PC-3 (cell line): ENCODE results near the gene ZNF107. TPM values are rescaled to one million over a fixed set of nuclear protein-coding genes. Genes with fewer than 3 reads are reported as not detected.

Experiments
- ATAC-seq: fragments of 200-7000 bp; cut with Tn5 transposase; 2 replicates; pipeline ENCODE4 v1.9.1; 2020; ENCODE audit warnings: mild to moderate bottlenecking, moderate library complexity
- BruUV-seq: library from RNA; stranded (reverse); fragments of 400-500 nt; replicated peaks from 2 replicates; lab custom pipeline; 2021; lab: Mats Ljungman, UMichigan
- CTCF ChIA-PET: fragments of 300-600 bp; sonication (Branson Sonifier 250); formaldehyde crosslinking; loops from one replicate; lab custom pipeline; 2022; ENCODE audit warnings: antibody characterized with exemption; lab: Charles Lee
- POLR2A ChIA-PET: fragments of 300-600 bp; sonication (Branson Sonifier 250); formaldehyde crosslinking; loops from one replicate; lab custom pipeline; 2022; ENCODE audit warnings: antibody characterized with exemption; ENCODE audit not compliant: unreplicated experiment; lab: Charles Lee
- DNase-seq: peaks from one replicate; pipeline ENCODE4 v3.0.0-alpha.2; 2015
- H2AFZ ChIP-seq: fragments of 300-600 bp; sonication (generic); 2 replicates; pipeline ENCODE4 v1.6.0; 2016; ENCODE audit warnings: antibody characterized with exemption, low read length
- H3F3A ChIP-seq: fragments of 300-600 bp; sonication (generic); one replicate; pipeline ENCODE4 v1.6.0; 2017; ENCODE audit warnings: antibody characterized with exemption, low read length, control low read depth, mild to moderate bottlenecking; ENCODE audit not compliant: unreplicated experiment
- H3K27ac ChIP-seq: fragments of 300-600 bp; sonication (generic); 2 replicates; pipeline ENCODE4 v1.5.1; 2016; ENCODE audit warnings: mild to moderate bottlenecking, low read length
- H3K27me3 ChIP-seq: fragments of 300-600 bp; sonication (generic); 2 replicates; pipeline ENCODE4 v1.6.1; 2016; ENCODE audit warnings: low read length, mixed read lengths
- H3K36me3 ChIP-seq: fragments of 300-600 bp; sonication (generic); 2 replicates; pipeline ENCODE4 v1.6.1; 2016; ENCODE audit warnings: low read depth, mixed run types, low read length, mixed read lengths
- H3K4me1 ChIP-seq: fragments of 300-600 bp; sonication (generic); 2 replicates; pipeline ENCODE4 v1.5.1; 2016; ENCODE audit warnings: low read length; ENCODE audit not compliant: insufficient read depth
- H3K4me2 ChIP-seq: fragments of 300-600 bp; sonication (generic); 2 replicates; pipeline ENCODE4 v1.6.0; 2016; ENCODE audit warnings: low read length
- H3K4me3 ChIP-seq: fragments of 300-600 bp; sonication (generic); 2 replicates; pipeline ENCODE4 v1.5.1; 2016; ENCODE audit warnings: mild to moderate bottlenecking, low read length, mixed read lengths
- H3K79me2 ChIP-seq: fragments of 300-600 bp; sonication (generic); 2 replicates; pipeline ENCODE4 v1.6.1; 2017; ENCODE audit warnings: low read length, mixed read lengths
- H3K9ac ChIP-seq: fragments of 300-600 bp; sonication (generic); 2 replicates; pipeline ENCODE4 v1.6.0; 2016; ENCODE audit warnings: mild to moderate bottlenecking, low read length
- H3K9me2 ChIP-seq: fragments of 300-600 bp; sonication (generic); replicated peaks from 2 replicates; pipeline ENCODE4 v1.6.1; 2016; ENCODE audit warnings: mixed run types, low read length, mixed read lengths
- H3K9me3 ChIP-seq: fragments of 300-600 bp; sonication (generic); 2 replicates; pipeline ENCODE4 v1.6.1; 2016; ENCODE audit warnings: low read length, mixed read lengths
- H4K20me1 ChIP-seq: fragments of 300-600 bp; sonication (generic); 2 replicates; pipeline ENCODE4 v1.6.1; 2016; ENCODE audit warnings: low read length, mixed read lengths
- CTCF ChIP-seq: fragments of 300-600 bp; sonication (generic); conservative IDR thresholded peaks from 2 replicates; pipeline ENCODE4 v1.5.1; 2017; ENCODE audit warnings: antibody characterized with exemption, low read depth, mild to moderate bottlenecking, low read length
- EZH2 ChIP-seq: fragments of 300-600 bp; sonication (generic); IDR thresholded peaks from one replicate; pipeline ENCODE4 v1.6.1; 2017; ENCODE audit warnings: antibody characterized with exemption, mild to moderate bottlenecking, low read length; ENCODE audit not compliant: unreplicated experiment
- EZH2phosphoT487 ChIP-seq: fragments of 300-600 bp; sonication (generic); IDR thresholded peaks from 2 replicates; pipeline ENCODE4 v1.6.1; 2018; ENCODE audit warnings: mild to moderate bottlenecking, antibody characterized with exemption, low read length, borderline replicate concordance
- intact Hi-C: fragments of 100-400 bp; cut with micrococcal nuclease; formaldehyde crosslinking; loops from 2 replicates; pipeline ENCODE4 v1.9.0; 2023
- total RNA-seq: library from RNA; depleted of rRNA; stranded (reverse); fragments of >200 nt; gene quantifications from 2 replicates; pipeline ENCODE4 v1.2.3, GENCODE V29; 2014

ZNF107 gene
- total RNA-seq, 1 experiment from 2014 or later: 4.8 TPM

GRCh38 chr7:64744680-64745079, 78.7 kb downstream of the ZNF107 start:
- no TSS peak for BruUV-seq
- no peaks in the 10 kb centered on the region for H3K9me2 ChIP-seq
- no peak overlapping the region for H3K9ac ChIP-seq
- no peaks in the 10 kb centered on the region for H3K4me1 ChIP-seq
- H3K27me3 ChIP-seq: no peaks in the 10 kb centered on the region
- no peak overlapping the region for H3K27ac ChIP-seq
- H4K20me1 ChIP-seq: no peaks in the 10 kb centered on the region
- H3K4me3 ChIP-seq: no peak overlapping the region
- no peaks in the 10 kb centered on the region for H3F3A ChIP-seq
- H3K9me3 ChIP-seq: no peaks in the 10 kb centered on the region
- H2AFZ ChIP-seq: no peak overlapping the region
- no peaks in the 10 kb centered on the region for H3K36me3 ChIP-seq
- CTCF ChIA-PET: no interaction called here
- ATAC-seq: no peak
- H3K79me2 ChIP-seq: no peaks in the 10 kb centered on the region
- POLR2A ChIA-PET: no interaction called here
- TF ChIP-seq CTCF: no peak
- no peak for TF ChIP-seq EZH2
- TF ChIP-seq EZH2phosphoT487: no peak
- DNase-seq: no peak
- H3K4me2 ChIP-seq: no peak overlapping the region
- intact Hi-C loops: no loop called here

- CTCF ChIA-PET: no interaction called here
- H3K9ac ChIP-seq: no peak overlapping the region
- no TSS peak for BruUV-seq
Observed at GRCh38 chr7:64747802-64748201, 81.9 kb downstream of the ZNF107 start.

GRCh38 chr7:64753032-64753431, 87.1 kb downstream of the ZNF107 start:
- no peaks in the 10 kb centered on the region for H3F3A ChIP-seq
- intact Hi-C loops: no loop called here
- no peaks in the 10 kb centered on the region for H3K36me3 ChIP-seq
- H3K4me3 ChIP-seq: no peak overlapping the region
- no peak overlapping the region for H3K4me2 ChIP-seq
- H3K27me3 ChIP-seq: no peaks in the 10 kb centered on the region
- no peak overlapping the region for H3K27ac ChIP-seq
- H3K9me3 ChIP-seq: 0 out of 2 replicates have a peak, but pooled peaks cover 3% of the 10 kb centered on the region
- H4K20me1 ChIP-seq: no peaks in the 10 kb centered on the region
- no peaks in the 10 kb centered on the region for H3K79me2 ChIP-seq
- H3K9ac ChIP-seq: no peak overlapping the region
- H2AFZ ChIP-seq: no peak overlapping the region
- CTCF ChIA-PET: no interaction called here
- POLR2A ChIA-PET: no interaction called here
- BruUV-seq: no TSS peak
- DNase-seq (no peak), ATAC-seq (no peak)
- H3K4me1 ChIP-seq: no peaks in the 10 kb centered on the region
- no peak for TF ChIP-seq EZH2phosphoT487
- no peak for TF ChIP-seq EZH2
- no peak for TF ChIP-seq CTCF
- no peaks in the 10 kb centered on the region for H3K9me2 ChIP-seq

More at GRCh38 chr7:64747802-64748201, 81.9 kb downstream of the ZNF107 start:
- H3K4me2 ChIP-seq: no peak overlapping the region
- no peaks in the 10 kb centered on the region for H4K20me1 ChIP-seq
- H3K27ac ChIP-seq: no peak overlapping the region
- no peaks in the 10 kb centered on the region for H3K9me2 ChIP-seq
- H3K9me3 ChIP-seq: 0 out of 2 replicates have a peak, but pooled peaks cover 3% of the 10 kb centered on the region
- no peaks in the 10 kb centered on the region for H3F3A ChIP-seq
- no peak overlapping the region for H2AFZ ChIP-seq
- ATAC-seq (no peak), DNase-seq (no peak)
- no peak overlapping the region for H3K4me3 ChIP-seq
- POLR2A ChIA-PET: no interaction called here
- H3K4me1 ChIP-seq: no peaks in the 10 kb centered on the region
- intact Hi-C loops: no loop called here
- H3K36me3 ChIP-seq: no peaks in the 10 kb centered on the region
- H3K27me3 ChIP-seq: no peaks in the 10 kb centered on the region
- no peak for TF ChIP-seq EZH2
- no peaks in the 10 kb centered on the region for H3K79me2 ChIP-seq
